HFFc6 (cell line): ENCODE measurements around the gene DALRD3. TPM values are rescaled to one million over a fixed set of nuclear protein-coding genes. Genes with fewer than 3 reads are reported as not detected.

Experiments
- DNase-seq: peaks from one replicate; pipeline ENCODE4 v3.0.0-alpha.2; 2018
- H3K27ac Mint-ChIP-seq: 2 replicates; pipeline ENCODE4 v1.8.0; 2020; ENCODE audit warnings: mild to moderate bottlenecking, mixed read lengths
- H3K27me3 Mint-ChIP-seq: 2 replicates; pipeline ENCODE4 v1.8.0; 2021; ENCODE audit warnings: mild to moderate bottlenecking, moderate library complexity, mixed read lengths; ENCODE audit not compliant: insufficient read depth
- H3K36me3 Mint-ChIP-seq: 2 replicates; pipeline ENCODE4 v1.8.0; 2021; ENCODE audit warnings: low read depth, mixed read lengths
- H3K4me1 Mint-ChIP-seq: 2 replicates; pipeline ENCODE4 v1.8.0; 2020; ENCODE audit warnings: low read depth, mixed read lengths
- H3K4me3 Mint-ChIP-seq: 2 replicates; pipeline ENCODE4 v1.8.0; 2020; ENCODE audit warnings: mild to moderate bottlenecking, moderate library complexity, mixed read lengths
- H3K9me3 Mint-ChIP-seq: 2 replicates; pipeline ENCODE4 v1.8.0; 2020; ENCODE audit warnings: mild to moderate bottlenecking, mixed read lengths
- total RNA-seq, 6 experiments: library from RNA; stranded (reverse); fragmentation: NEBNext Ultra II Directional; extraction: Animal tissue kit (Norgen Biotek cat#: 25700); gene quantifications; 2 replicates in 1 of 6; 3 replicates in 5 of 6; pipeline ENCODE4 v1.2.3, GENCODE V29; 2021
- TF ChIP-seq, protein P1 (sequence below): fragments of 200-600 bp; sonication (generic); IDR thresholded peaks from 2 replicates; pipeline ENCODE4 v1.5.0; 2021; ENCODE audit warnings: antibody characterized with exemption, mild to moderate bottlenecking

DALRD3 gene
- total RNA-seq, 6 experiments from 2014 or later: 25.3 to 33.9 (median 29.5) TPM

DNA sequence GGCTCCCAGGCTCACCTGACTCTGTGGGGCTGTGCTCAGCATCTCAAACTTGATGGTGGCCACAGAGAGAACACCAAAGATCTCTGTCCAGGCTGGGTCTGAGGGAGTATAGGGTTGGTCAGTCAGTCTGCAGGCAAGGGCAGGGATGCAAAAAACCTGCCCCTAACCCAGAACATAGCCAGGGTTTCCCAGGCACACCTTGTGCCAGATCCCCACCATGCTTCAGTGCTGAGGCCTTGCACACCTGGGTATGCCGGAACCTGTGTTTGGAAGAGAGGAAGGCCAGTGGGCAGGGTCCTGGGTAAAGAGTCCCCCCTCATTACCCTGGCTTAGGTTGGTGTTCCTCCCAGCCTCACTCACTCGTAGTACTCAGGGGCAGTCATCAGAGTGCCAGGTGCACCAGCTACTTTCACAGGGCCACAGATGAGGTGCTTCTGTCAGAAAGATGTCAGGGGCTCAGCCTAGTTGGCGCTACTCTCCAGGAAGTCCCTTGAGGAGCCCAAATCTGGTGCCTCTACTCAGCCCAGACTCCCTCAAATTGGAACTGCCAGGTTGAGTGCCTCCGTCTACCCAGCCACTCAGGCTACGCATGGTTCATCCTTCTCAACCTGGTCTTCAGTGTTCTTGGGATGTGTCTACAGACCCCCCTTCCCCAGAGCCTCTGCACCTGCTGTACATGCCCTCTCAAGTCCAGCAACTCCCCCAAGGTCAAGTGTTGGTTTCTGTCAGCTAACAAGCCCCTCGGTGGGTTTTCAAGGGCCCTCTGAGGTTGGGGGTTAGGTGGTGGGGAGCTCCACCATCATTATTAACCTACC is 1.8 kb downstream of the DALRD3 start:
- TF ChIP-seq, protein P1, sequence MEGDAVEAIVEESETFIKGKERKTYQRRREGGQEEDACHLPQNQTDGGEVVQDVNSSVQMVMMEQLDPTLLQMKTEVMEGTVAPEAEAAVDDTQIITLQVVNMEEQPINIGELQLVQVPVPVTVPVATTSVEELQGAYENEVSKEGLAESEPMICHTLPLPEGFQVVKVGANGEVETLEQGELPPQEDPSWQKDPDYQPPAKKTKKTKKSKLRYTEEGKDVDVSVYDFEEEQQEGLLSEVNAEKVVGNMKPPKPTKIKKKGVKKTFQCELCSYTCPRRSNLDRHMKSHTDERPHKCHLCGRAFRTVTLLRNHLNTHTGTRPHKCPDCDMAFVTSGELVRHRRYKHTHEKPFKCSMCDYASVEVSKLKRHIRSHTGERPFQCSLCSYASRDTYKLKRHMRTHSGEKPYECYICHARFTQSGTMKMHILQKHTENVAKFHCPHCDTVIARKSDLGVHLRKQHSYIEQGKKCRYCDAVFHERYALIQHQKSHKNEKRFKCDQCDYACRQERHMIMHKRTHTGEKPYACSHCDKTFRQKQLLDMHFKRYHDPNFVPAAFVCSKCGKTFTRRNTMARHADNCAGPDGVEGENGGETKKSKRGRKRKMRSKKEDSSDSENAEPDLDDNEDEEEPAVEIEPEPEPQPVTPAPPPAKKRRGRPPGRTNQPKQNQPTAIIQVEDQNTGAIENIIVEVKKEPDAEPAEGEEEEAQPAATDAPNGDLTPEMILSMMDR: no peak
- H3K4me1 Mint-ChIP-seq: peaks cover 27% of the 10 kb centered on the region; the same call in 1 of the 2 replicates
- peaks cover 23% of the 10 kb centered on the region for H3K36me3 Mint-ChIP-seq
- H3K27me3 Mint-ChIP-seq: peaks cover 5% of the 10 kb centered on the region
- H3K4me3 Mint-ChIP-seq: peak overlapping the region; percentile 15; the same call in 1 of the 2 replicates
- peak overlapping the region; percentile 68; the same call in 1 of the 2 replicates for H3K27ac Mint-ChIP-seq
- H3K9me3 Mint-ChIP-seq: no peaks in the 10 kb centered on the region
- DNase-seq: no peak

DNA sequence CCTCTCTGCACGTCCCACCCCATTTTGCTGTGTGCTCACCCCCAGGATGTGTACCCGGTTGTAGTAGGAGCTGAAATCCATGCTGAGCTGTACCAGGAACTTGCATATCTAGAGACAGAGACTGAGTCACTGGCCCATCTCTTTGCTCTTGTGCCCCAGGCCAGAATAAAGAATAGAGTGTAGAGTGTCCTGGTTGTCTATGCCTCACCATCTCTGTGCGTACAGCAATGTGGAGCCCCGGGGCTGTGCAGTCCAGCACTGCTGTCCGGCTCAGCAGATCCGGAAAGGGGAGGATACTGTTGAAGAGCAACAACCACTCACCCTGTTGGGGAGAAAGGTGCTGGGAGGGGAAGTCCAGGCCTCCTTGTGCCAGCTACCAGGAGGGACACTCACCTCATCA is 2.6 kb downstream of the DALRD3 start:
- Mint-ChIP-seq H3K4me1 (peaks cover 27% of the 10 kb centered on the region; the same call in 1 of the 2 replicates), H3K27me3 (peaks cover 3% of the 10 kb centered on the region; the same call in 1 of the 2 replicates), H3K27ac (peak overlapping the region; percentile 29), H3K4me3 (peak overlapping the region; percentile 15; the same call in 1 of the 2 replicates), H3K36me3 (peaks cover 23% of the 10 kb centered on the region), H3K9me3 (no peaks in the 10 kb centered on the region)
- TF ChIP-seq, protein P1: no peak
- DNase-seq: peak; percentile 55

DNA sequence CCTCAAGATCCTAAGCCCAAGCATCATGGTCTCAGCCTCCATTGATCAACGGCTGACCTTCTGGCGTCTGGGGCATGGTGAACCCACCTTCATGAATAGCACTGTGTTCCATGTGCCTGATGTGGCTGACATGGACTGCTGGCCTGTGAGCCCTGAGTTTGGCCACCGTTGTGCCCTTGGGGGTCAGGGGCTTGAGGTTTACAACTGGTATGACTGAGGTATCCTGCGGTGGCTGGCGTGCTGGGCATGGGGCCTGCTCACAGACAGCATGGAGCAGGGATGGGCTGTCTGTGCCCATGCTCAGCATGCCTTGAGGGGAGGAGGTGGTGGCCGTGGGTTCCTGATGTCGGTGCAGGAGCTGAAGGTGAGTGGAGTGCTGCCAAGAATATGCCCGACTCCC is 3.3 kb downstream of the DALRD3 start:
- peaks cover 23% of the 10 kb centered on the region; the same call in 1 of the 2 replicates for H3K4me1 Mint-ChIP-seq
- H3K4me3 Mint-ChIP-seq: no peak overlapping the region
- peaks cover 23% of the 10 kb centered on the region for H3K36me3 Mint-ChIP-seq
- TF ChIP-seq, protein P1: no peak
- H3K27me3 Mint-ChIP-seq: peaks cover 4% of the 10 kb centered on the region; the same call in 1 of the 2 replicates
- DNase-seq: no peak
- no peaks in the 10 kb centered on the region for H3K9me3 Mint-ChIP-seq
- H3K27ac Mint-ChIP-seq: peak overlapping the region; percentile 43; the same call in 1 of the 2 replicates

DNA sequence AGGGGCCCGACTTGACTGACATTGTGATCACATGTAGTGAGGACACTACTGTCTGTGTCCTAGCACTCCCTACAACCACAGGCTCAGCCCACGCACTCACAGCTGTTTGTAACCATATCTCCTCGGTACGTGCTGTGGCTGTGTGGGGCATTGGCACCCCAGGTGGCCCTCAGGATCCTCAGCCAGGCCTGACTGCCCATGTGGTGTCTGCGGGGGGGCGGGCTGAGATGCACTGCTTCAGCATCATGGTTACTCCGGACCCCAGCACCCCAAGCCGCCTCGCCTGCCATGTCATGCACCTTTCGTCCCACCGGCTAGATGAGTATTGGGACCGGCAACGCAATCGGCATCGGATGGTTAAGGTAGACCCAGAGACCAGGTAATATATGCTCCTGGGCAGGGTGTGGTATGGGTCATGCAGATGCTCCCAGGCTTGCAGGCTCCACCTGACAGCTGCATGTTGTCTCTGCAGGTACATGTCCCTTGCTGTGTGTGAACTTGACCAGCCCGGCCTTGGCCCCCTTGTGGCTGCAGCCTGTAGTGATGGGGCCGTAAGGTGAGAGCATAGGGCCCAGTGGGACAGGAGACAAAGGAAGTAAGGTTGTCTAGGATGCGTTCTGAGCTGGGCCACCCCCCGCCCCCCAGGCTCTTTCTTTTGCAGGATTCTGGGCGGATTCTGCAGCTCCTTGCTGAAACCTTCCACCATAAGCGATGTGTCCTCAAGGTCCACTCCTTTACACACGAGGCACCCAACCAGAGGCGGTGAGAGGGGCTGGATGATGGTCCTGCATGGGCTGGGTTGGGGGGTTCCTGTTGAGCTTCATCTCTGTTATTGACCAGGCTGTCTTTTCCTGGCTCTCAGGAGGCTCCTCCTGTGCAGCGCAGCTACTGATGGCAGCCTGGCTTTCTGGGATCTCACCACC is 4.4 kb downstream of the DALRD3 start:
- Mint-ChIP-seq H3K36me3 (peaks cover 27% of the 10 kb centered on the region), H3K4me3 (no peak overlapping the region), H3K27ac (no peak overlapping the region), H3K9me3 (no peaks in the 10 kb centered on the region), H3K4me1 (peaks cover 23% of the 10 kb centered on the region), H3K27me3 (peaks cover 4% of the 10 kb centered on the region; the same call in 1 of the 2 replicates)
- TF ChIP-seq, protein P1: peak; percentile 82
- DNase-seq: no peak

DNA sequence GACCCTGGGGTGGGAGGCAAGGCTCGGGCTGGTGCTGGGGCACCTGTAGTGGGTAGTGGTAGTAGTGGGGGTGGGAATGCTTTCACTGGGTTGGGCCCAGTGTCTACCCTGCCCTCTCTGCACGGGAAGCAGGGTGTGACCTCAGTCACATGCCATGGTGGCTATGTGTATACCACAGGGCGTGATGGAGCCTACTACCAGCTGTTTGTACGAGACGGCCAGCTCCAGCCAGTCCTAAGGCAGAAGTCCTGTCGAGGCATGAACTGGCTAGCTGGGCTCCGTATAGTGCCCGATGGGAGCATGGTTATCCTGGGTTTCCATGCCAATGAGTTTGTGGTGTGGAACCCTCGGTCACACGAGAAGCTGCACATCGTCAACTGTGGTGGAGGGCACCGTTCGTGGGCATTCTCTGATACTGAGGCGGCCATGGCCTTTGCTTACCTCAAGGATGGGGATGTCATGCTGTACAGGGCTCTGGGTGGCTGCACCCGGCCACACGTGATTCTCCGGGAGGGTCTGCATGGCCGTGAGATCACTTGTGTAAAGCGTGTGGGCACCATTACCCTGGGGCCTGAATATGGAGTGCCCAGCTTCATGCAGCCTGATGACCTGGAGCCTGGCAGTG is 5.2 kb downstream of the DALRD3 start:
- TF ChIP-seq, protein P1: no peak
- H3K9me3 Mint-ChIP-seq: no peaks in the 10 kb centered on the region
- no peak overlapping the region for H3K27ac Mint-ChIP-seq
- DNase-seq: no peak
- H3K36me3 Mint-ChIP-seq: peaks cover 27% of the 10 kb centered on the region
- H3K4me1 Mint-ChIP-seq: peaks cover 29% of the 10 kb centered on the region
- H3K27me3 Mint-ChIP-seq: peaks cover 4% of the 10 kb centered on the region; the same call in 1 of the 2 replicates
- H3K4me3 Mint-ChIP-seq: no peak overlapping the region
